SK-N-SH treated with all-trans-retinoic acid at 6 μM for 48 hours (cell line): Measurements from ENCODE around the gene ATAD3C.

ENCODE experiments used
- ATAC-seq: fragments of 200-7000 bp; cut with Tn5 transposase; 3 replicates; pipeline ENCODE4 v1.9.1; 2020; ENCODE audit warnings: mild to moderate bottlenecking, moderate library complexity
- ARNTL ChIP-seq: fragments of 450-650 bp; formaldehyde crosslinking; IDR thresholded peaks from 2 replicates; pipeline ENCODE4 v1.5.0; 2020; ENCODE audit warnings: low read depth, mild to moderate bottlenecking, moderate library complexity, borderline replicate concordance
- BACH2 ChIP-seq: fragments of 250-450 bp; sonication (Bioruptor Pico); IDR thresholded peaks from 2 replicates; pipeline ENCODE4 v1.9.0; 2021; ENCODE audit warnings: mild to moderate bottlenecking, borderline replicate concordance
- CREB5 ChIP-seq: fragments of 250-450 bp; sonication (Bioruptor Pico); IDR thresholded peaks from 2 replicates; pipeline ENCODE4 v1.5.1; 2020; ENCODE audit warnings: low read depth, mild to moderate bottlenecking, moderate library complexity
- CSDC2 ChIP-seq: fragments of 250-450 bp; sonication (Bioruptor Pico); IDR thresholded peaks from 2 replicates; pipeline ENCODE4 v1.5.0; 2020; ENCODE audit warnings: mild to moderate bottlenecking, moderate library complexity
- CSRNP3 ChIP-seq: fragments of 250-450 bp; sonication (Bioruptor Pico); IDR thresholded peaks from 2 replicates; pipeline ENCODE4 v1.5.1; 2021; ENCODE audit warnings: mild to moderate bottlenecking, moderate library complexity
- ESRRG ChIP-seq: fragments of 250-450 bp; sonication (Bioruptor Pico); IDR thresholded peaks from 2 replicates; pipeline ENCODE4 v1.6.1; 2021; ENCODE audit warnings: mild to moderate bottlenecking
- ISL1 ChIP-seq: fragments of 250-450 bp; sonication (Bioruptor Pico); IDR thresholded peaks from 2 replicates; pipeline ENCODE4 v2.1.2; 2022; ENCODE audit warnings: mild to moderate bottlenecking, moderate library complexity
- OSR1 ChIP-seq: fragments of 250-450 bp; sonication (Bioruptor Pico); IDR thresholded peaks from 2 replicates; pipeline ENCODE4 v1.8.0; 2022; ENCODE audit warnings: moderate library complexity, mild to moderate bottlenecking, inconsistent platforms
- PATZ1 ChIP-seq: fragments of 250-450 bp; sonication (Bioruptor Pico); IDR thresholded peaks from 2 replicates; pipeline ENCODE4 v1.8.0; 2020; ENCODE audit warnings: mild to moderate bottlenecking, moderate library complexity, borderline replicate concordance
- POU6F1 ChIP-seq: fragments of 250-450 bp; sonication (Bioruptor Pico); IDR thresholded peaks from 2 replicates; pipeline ENCODE4 v1.8.0; 2021; ENCODE audit warnings: low read depth, mild to moderate bottlenecking, moderate library complexity, borderline replicate concordance
- PPARA ChIP-seq: fragments of 250-450 bp; sonication (Bioruptor Pico); IDR thresholded peaks from 2 replicates; pipeline ENCODE4 v1.5.0; 2020; ENCODE audit warnings: mild to moderate bottlenecking, borderline replicate concordance
- RARB ChIP-seq: fragments of 250-450 bp; sonication (Bioruptor Pico); IDR thresholded peaks from 2 replicates; pipeline ENCODE4 v1.8.0; 2021; ENCODE audit warnings: mild to moderate bottlenecking, moderate library complexity
- SNAI2 ChIP-seq: fragments of 250-450 bp; sonication (Bioruptor Pico); IDR thresholded peaks from 2 replicates; pipeline ENCODE4 v1.5.0; 2020; ENCODE audit warnings: mild to moderate bottlenecking, moderate library complexity
- TCF4 ChIP-seq: fragments of 250-450 bp; sonication (Bioruptor Pico); IDR thresholded peaks from 2 replicates; pipeline ENCODE4 v1.8.0; 2021; ENCODE audit warnings: mild to moderate bottlenecking, moderate library complexity, borderline replicate concordance
- TOX ChIP-seq: fragments of 250-450 bp; sonication (Bioruptor Pico); IDR thresholded peaks from 2 replicates; pipeline ENCODE4 v1.8.0; 2021; ENCODE audit warnings: mild to moderate bottlenecking, moderate library complexity, borderline replicate concordance
- TSHZ2 ChIP-seq: fragments of 250-450 bp; sonication (Bioruptor Pico); IDR thresholded peaks from 2 replicates; pipeline ENCODE4 v1.5.0; 2020; ENCODE audit warnings: mild to moderate bottlenecking, moderate library complexity
- ZC3H10 ChIP-seq: fragments of 250-450 bp; sonication (Bioruptor Pico); IDR thresholded peaks from 2 replicates; pipeline ENCODE4 v1.5.1; 2021; ENCODE audit warnings: mild to moderate bottlenecking, moderate library complexity
- ZFP3 ChIP-seq: fragments of 250-450 bp; sonication (Bioruptor Pico); IDR thresholded peaks from 2 replicates; pipeline ENCODE4 v1.5.0; 2020; ENCODE audit warnings: mild to moderate bottlenecking, moderate library complexity
- ZFP30 ChIP-seq: fragments of 450-650 bp; formaldehyde crosslinking; IDR thresholded peaks from 2 replicates; pipeline ENCODE4 v1.5.0; 2022; ENCODE audit warnings: mild to moderate bottlenecking, moderate library complexity
- ZNF565 ChIP-seq: fragments of 450-650 bp; formaldehyde crosslinking; conservative IDR thresholded peaks from 2 replicates; pipeline ENCODE4 v1.5.0; 2020; ENCODE audit warnings: low read depth, mild to moderate bottlenecking, moderate library complexity
- ZNF70 ChIP-seq: fragments of 450-650 bp; formaldehyde crosslinking; IDR thresholded peaks from 2 replicates; pipeline ENCODE4 v1.5.0; 2020; ENCODE audit warnings: mild to moderate bottlenecking, moderate library complexity
- ZNF8 ChIP-seq: fragments of 450-650 bp; formaldehyde crosslinking; IDR thresholded peaks from 2 replicates; pipeline ENCODE4 v1.5.0; 2020; ENCODE audit warnings: mild to moderate bottlenecking, moderate library complexity

Gene ATAD3C

GRCh38 chr1:1439546-1440261 is 9.8 kb upstream of the ATAD3C start:
- no peak for ATAC-seq
- TF ChIP-seq TCF4 (CRISPR knock-in tag), result no peak
- no peak for TF ChIP-seq POU6F1 (CRISPR knock-in tag)
- no peak for TF ChIP-seq ZFP30 (CRISPR knock-in tag)
- no peak for TF ChIP-seq TOX (CRISPR knock-in tag)
- TF ChIP-seq ZFP3 (CRISPR knock-in tag), result no peak
- TF ChIP-seq PATZ1 (CRISPR knock-in tag), result no peak
- no peak for TF ChIP-seq SNAI2 (CRISPR knock-in tag)
- TF ChIP-seq ESRRG (CRISPR knock-in tag), result no peak
- no peak for TF ChIP-seq RARB (CRISPR knock-in tag)
- no peak for TF ChIP-seq CSDC2 (CRISPR knock-in tag)
- no peak for TF ChIP-seq CREB5 (CRISPR knock-in tag)

- no peak for TF ChIP-seq ARNTL
- no peak for TF ChIP-seq ISL1
- no peak for TF ChIP-seq ZNF70 (CRISPR knock-in tag)
- no peak for TF ChIP-seq TCF4 (CRISPR knock-in tag)
- TF ChIP-seq RARB (CRISPR knock-in tag), result no peak
- TF ChIP-seq BACH2 (CRISPR knock-in tag), result no peak
- ATAC-seq, result no peak
These were observed 9.1 kb upstream of the ATAD3C start for GRCh38 chr1:1440262-1441001.

- ATAC-seq, result peak; percentile 67
- TF ChIP-seq TOX (CRISPR knock-in tag) (no peak), ZC3H10 (CRISPR knock-in tag) (no peak), CSRNP3 (CRISPR knock-in tag) (no peak), ZNF70 (CRISPR knock-in tag) (no peak), ZFP3 (CRISPR knock-in tag) (no peak), ISL1 (no peak), OSR1 (no peak), BACH2 (CRISPR knock-in tag) (no peak), TCF4 (CRISPR knock-in tag) (no peak), RARB (CRISPR knock-in tag) (no peak), ZNF8 (CRISPR knock-in tag) (no peak), TSHZ2 (CRISPR knock-in tag) (no peak), CSDC2 (CRISPR knock-in tag) (no peak), CREB5 (CRISPR knock-in tag) (no peak), ZNF565 (no peak), POU6F1 (CRISPR knock-in tag) (no peak), ESRRG (CRISPR knock-in tag) (no peak), PPARA (CRISPR knock-in tag) (no peak)
These were observed 8.2 kb upstream of the ATAD3C start for GRCh38 chr1:1441002-1441888.
